Urinary bladder (tissue), 4 donors: Measurements from ENCODE around the gene MARCHF2. TPM values are rescaled to one million over a fixed set of nuclear protein-coding genes. Genes with fewer than 3 reads are reported as not detected.
"Not testable (repeated sequence)": the region's sequence is repeated elsewhere in the genome, so short reads cannot be mapped to it uniquely, and the experiment has no call there.

Source experiments
- DNase-seq: peaks from one replicate; pipeline ENCODE4 v3.0.0-alpha.2; 2015; ENCODE audit errors: extremely low spot score
- H3K27ac ChIP-seq: one replicate; pipeline ENCODE4 v1.5.1; 2013; ENCODE audit warnings: low read depth, mild to moderate bottlenecking, moderate library complexity
- H3K36me3 ChIP-seq: one replicate; pipeline ENCODE4 v1.6.1; 2013; ENCODE audit warnings: mild to moderate bottlenecking, moderate library complexity; ENCODE audit not compliant: insufficient read depth
- H3K4me1 ChIP-seq: one replicate; pipeline ENCODE4 v1.6.1; 2013; ENCODE audit warnings: mild to moderate bottlenecking, moderate library complexity; ENCODE audit not compliant: insufficient read depth
- H3K4me3 ChIP-seq: one replicate; pipeline ENCODE4 v1.5.1; 2013; ENCODE audit warnings: low read depth, low read length
- WGBS: extraction: QIAGEN DNeasy Blood & Tissue Kit; methylation state at CpG from one replicate; pipeline ENCODE4 v1.1.7; 2013; 5-methylcytosine and 5-hydroxymethylcytosine counted together
- polyA plus RNA-seq: library from polyadenylated mRNA; stranded (reverse); fragments of 200-250 nt; gene quantifications from one replicate; pipeline ENCODE4 v1.2.3, GENCODE V29; 2013
- total RNA-seq: library from RNA; depleted of rRNA; stranded (reverse); fragments of >200 nt; gene quantifications from one replicate; pipeline ENCODE4 v1.2.3, GENCODE V29; 2014
- donor health status: healthy with polysubstance abuse.
- donor health status: healthy.

MARCHF2 gene
- total and polyA plus RNA-seq, 2 donors, result 38.8 to 98.2 TPM

- WGBS, result 50% methylated on average over 1 of the region's 1 CpG
- no peak overlapping the region for H3K4me3 ChIP-seq
- no peak for DNase-seq
- H3K4me1 ChIP-seq, result no peaks in the 10 kb centered on the region
- H3K36me3 ChIP-seq, result peaks cover 3% of the 10 kb centered on the region
- H3K27ac ChIP-seq, result no peak overlapping the region
Measured at GRCh38 chr19:8377598-8377997, 35.5 kb upstream of the MARCHF2 start.

- not testable (repeated sequence) for H3K4me3 ChIP-seq, H3K27ac ChIP-seq, H3K4me1 ChIP-seq, DNase-seq, H3K36me3 ChIP-seq
- WGBS, result 94% methylated on average over 13 of the region's 13 CpGs
Measured at GRCh38 chr19:8379156-8379891, 33.8 kb upstream of the MARCHF2 start.

- not testable (repeated sequence) for H3K27ac ChIP-seq, H3K36me3 ChIP-seq, H3K4me3 ChIP-seq, H3K4me1 ChIP-seq, DNase-seq
- 89% methylated on average over 4 of the region's 4 CpGs for WGBS
Measured at GRCh38 chr19:8384569-8384968, 28.5 kb upstream of the MARCHF2 start.

GRCh38 chr19:8385103-8385502 lies 28.0 kb upstream of the MARCHF2 start:
- 68% methylated on average over 2 of the region's 2 CpGs for WGBS
- H3K4me3 ChIP-seq, DNase-seq, H3K4me1 ChIP-seq, H3K27ac ChIP-seq, H3K36me3 ChIP-seq: not testable (repeated sequence)

- DNase-seq, H3K4me1 ChIP-seq, H3K4me3 ChIP-seq, H3K27ac ChIP-seq, H3K36me3 ChIP-seq: not testable (repeated sequence)
- WGBS, result 83% methylated on average over 3 of the region's 3 CpGs
Measured at GRCh38 chr19:8385566-8385965, 27.5 kb upstream of the MARCHF2 start.

- not testable (repeated sequence) for H3K4me1 ChIP-seq, H3K27ac ChIP-seq, H3K4me3 ChIP-seq, H3K36me3 ChIP-seq, DNase-seq
- WGBS, result 82% methylated on average over 9 of the region's 9 CpGs
Measured at GRCh38 chr19:8386419-8386818, 26.7 kb upstream of the MARCHF2 start.

- Histone ChIP-seq H3K4me1 (no peaks in the 10 kb centered on the region), H3K4me3 (no peak overlapping the region), H3K27ac (no peak overlapping the region), H3K36me3 (no peaks in the 10 kb centered on the region)
- WGBS, result 84% methylated on average over 4 of the region's 4 CpGs
- no peak for DNase-seq
Measured at GRCh38 chr19:8386990-8387389, 26.1 kb upstream of the MARCHF2 start.

- no peak overlapping the region for H3K27ac ChIP-seq
- H3K36me3 ChIP-seq, result no peaks in the 10 kb centered on the region
- no peaks in the 10 kb centered on the region for H3K4me1 ChIP-seq
- no peak for DNase-seq
- WGBS, result 85% methylated on average over 16 of the region's 16 CpGs
- no peak overlapping the region for H3K4me3 ChIP-seq
Measured at GRCh38 chr19:8387688-8388611, 25.2 kb upstream of the MARCHF2 start.

GRCh38 chr19:8388612-8388958 lies 24.5 kb upstream of the MARCHF2 start:
- DNase-seq, result no peak
- 46% methylated on average over 2 of the region's 2 CpGs for WGBS
- Histone ChIP-seq H3K27ac (no peak overlapping the region), H3K4me3 (no peak overlapping the region), H3K4me1 (no peaks in the 10 kb centered on the region), H3K36me3 (no peaks in the 10 kb centered on the region)

GRCh38 chr19:8389891-8390616 lies 23.1 kb upstream of the MARCHF2 start, which contains the start of gene RAB11B:
Gene RAB11B (plus strand): TSS chr19:8390360. CDS start chr19:8390417, 57 bp downstream.
- Histone ChIP-seq H3K4me1 (no peaks in the 10 kb centered on the region), H3K4me3 (peak within 1 kb of the TSS; percentile 84), H3K27ac (peak within 1 kb of the TSS; percentile 100), H3K36me3 (no peaks in the 10 kb centered on the region)
- under 1% methylated on average over 70 of the region's 70 CpGs for WGBS
- peak; percentile 99 for DNase-seq

GRCh38 chr19:8390617-8390981 lies 22.5 kb upstream of the MARCHF2 start:
- Histone ChIP-seq H3K4me3 (peak overlapping the region; percentile 84), H3K36me3 (no peaks in the 10 kb centered on the region), H3K4me1 (no peaks in the 10 kb centered on the region), H3K27ac (peak overlapping the region; percentile 100)
- DNase-seq, result peak; percentile 80
- WGBS, result under 1% methylated on average over 28 of the region's 28 CpGs

GRCh38 chr19:8391198-8392016 lies 21.7 kb upstream of the MARCHF2 start:
- no peak overlapping the region for H3K4me3 ChIP-seq
- H3K36me3 ChIP-seq, result no peaks in the 10 kb centered on the region
- no peaks in the 10 kb centered on the region for H3K4me1 ChIP-seq
- no peak overlapping the region for H3K27ac ChIP-seq
- WGBS, result 75% methylated on average over 23 of the region's 23 CpGs
- no peak for DNase-seq
